Type B pancreatic cell (in vitro differentiated cells): Measurements from ENCODE around the gene AGT. TPM values are rescaled to one million over a fixed set of nuclear protein-coding genes. Genes with fewer than 3 reads are reported as not detected.

Experiments used
- DNase-seq: peaks from one replicate; pipeline ENCODE4 v3.0.0; 2021; ENCODE audit warnings: mixed read lengths; ENCODE audit not compliant: unreplicated experiment; ENCODE audit errors: extremely low spot score
- H3K27ac Mint-ChIP-seq: 2 replicates; pipeline ENCODE4 v1.8.0; 2021; ENCODE audit warnings: mild to moderate bottlenecking, mixed read lengths
- H3K27me3 Mint-ChIP-seq: 2 replicates; pipeline ENCODE4 v1.8.0; 2021; ENCODE audit warnings: mixed read lengths
- H3K36me3 Mint-ChIP-seq: 2 replicates; pipeline ENCODE4 v1.8.0; 2021; ENCODE audit warnings: mixed read lengths
- H3K4me1 Mint-ChIP-seq: one replicate; pipeline ENCODE4 v1.8.0; 2021; ENCODE audit warnings: mixed read lengths; ENCODE audit not compliant: unreplicated experiment
- H3K4me3 Mint-ChIP-seq: 2 replicates; pipeline ENCODE4 v1.8.0; 2021; ENCODE audit warnings: mild to moderate bottlenecking, mixed read lengths
- H3K9me3 Mint-ChIP-seq: 2 replicates; pipeline ENCODE4 v1.8.0; 2021; ENCODE audit warnings: mixed read lengths
- long read RNA-seq: library from polyadenylated mRNA; unstranded; transcript quantifications from one replicate; pipeline ENCODE4 v2.0.0, GENCODE V29; 2020
- total RNA-seq: library from RNA; stranded (reverse); gene quantifications from 2 replicates; pipeline ENCODE4 v1.2.1, GENCODE V29; 2021; ENCODE audit warnings: low replicate concordance
- TF ChIP-seq, protein P1 (sequence below): fragments of 200-600 bp; sonication (generic); conservative IDR thresholded peaks from 2 replicates; pipeline ENCODE4 v1.5.0; 2021; ENCODE audit warnings: antibody characterized with exemption, mild to moderate bottlenecking

The AGT gene
- 125 and 163 TPM in 2 replicates for total RNA-seq
- long read RNA-seq, transcript AGT-201 (5 exons, 2,291 nt), result major isoform, 1,289 of 1,363 reads
- long read RNA-seq, partial matches to known transcripts, result 61 of 1,363 reads
- long read RNA-seq, other reads (novel, unspliced or antisense), result 13 of 1,363 reads

DNA sequence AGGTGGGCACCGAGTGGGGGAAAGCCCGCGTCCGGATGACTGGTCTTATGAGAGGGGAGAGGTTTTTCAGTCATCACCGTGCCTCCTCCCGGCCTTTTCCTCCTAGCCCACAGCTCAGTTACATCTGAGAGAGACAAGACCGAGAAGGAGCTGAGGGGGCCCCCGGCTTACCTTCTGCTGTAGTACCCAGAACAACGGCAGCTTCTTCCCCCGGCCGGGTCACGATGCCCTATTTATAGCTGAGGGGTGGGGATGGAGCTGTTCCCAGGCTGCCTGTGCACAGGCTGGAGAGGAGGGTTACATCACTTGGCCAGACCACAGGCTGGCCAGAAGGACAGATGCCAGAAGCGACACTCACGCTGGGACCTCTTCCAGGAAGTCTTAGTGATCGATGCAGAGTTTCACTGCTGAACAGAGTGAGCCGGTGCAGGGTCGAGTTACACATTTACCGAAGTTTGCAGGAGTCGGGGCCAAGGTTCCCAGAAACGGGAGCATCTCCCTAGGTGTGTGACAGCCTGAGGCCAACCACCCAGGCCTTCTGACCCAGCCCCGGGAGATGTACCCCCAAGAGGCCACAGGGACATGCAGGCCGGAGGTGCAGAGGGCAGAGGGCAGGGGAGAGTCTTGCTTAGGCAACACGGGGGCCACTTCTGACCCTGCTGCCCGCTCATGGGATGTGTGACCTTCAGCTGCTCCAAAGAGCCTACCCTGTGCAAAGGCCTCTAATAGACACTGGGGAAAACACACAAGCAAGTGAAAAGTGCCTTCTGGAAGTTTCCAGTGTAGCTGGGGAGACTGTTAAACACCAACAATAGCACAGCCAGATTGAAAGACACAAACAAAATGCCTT, at the start of gene AGT:
TSS of gene AGT (minus strand) at position 208 of the 850 bp plus-strand sequence. CDS start 3,299 bp downstream, outside the sequence.
- Mint-ChIP-seq H3K27ac (peak within 1 kb of the TSS; percentile 7), H3K4me3 (peak within 1 kb of the TSS; percentile 66)

DNA sequence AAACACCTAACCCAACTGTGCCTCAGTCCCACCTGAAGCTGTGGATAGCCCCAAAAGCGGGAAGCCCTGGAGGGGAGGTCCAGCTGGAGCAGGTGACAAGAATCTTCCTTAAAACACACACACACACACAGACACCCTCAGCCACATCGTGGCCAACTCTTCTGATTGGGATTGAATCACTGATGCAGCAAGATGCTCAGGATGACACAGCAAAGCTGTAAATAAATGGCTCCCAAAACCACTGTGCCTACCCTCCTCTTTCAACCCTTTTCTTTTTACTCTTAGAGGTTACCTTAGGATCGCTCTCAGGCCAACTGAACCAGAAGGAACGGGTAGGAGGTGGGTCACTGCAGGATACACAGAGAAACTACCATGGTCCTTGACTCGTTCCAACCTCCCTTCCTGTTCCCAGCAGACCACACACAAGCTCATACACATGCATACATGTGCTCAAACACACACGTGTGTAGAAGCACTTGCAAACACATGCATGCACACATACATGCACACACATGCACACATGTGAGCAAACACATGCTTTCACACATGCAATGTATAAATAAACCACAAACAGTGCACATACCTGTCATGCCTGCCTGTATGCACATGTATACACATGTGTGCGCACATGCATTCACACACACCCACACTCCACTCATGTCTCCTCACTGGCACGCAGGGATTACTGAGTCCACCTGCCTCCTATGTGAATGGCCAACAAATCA, 47.7 kb upstream of the AGT start:
- no peaks in the 10 kb centered on the region for H3K36me3 Mint-ChIP-seq
- peaks cover 23% of the 10 kb centered on the region for H3K4me1 Mint-ChIP-seq
- H3K27ac Mint-ChIP-seq, result no peak overlapping the region
- peaks cover 10% of the 10 kb centered on the region for H3K9me3 Mint-ChIP-seq
- DNase-seq, result no peak
- H3K27me3 Mint-ChIP-seq, result peaks cover 7% of the 10 kb centered on the region
- no peak overlapping the region for H3K4me3 Mint-ChIP-seq
- TF ChIP-seq, protein P1, sequence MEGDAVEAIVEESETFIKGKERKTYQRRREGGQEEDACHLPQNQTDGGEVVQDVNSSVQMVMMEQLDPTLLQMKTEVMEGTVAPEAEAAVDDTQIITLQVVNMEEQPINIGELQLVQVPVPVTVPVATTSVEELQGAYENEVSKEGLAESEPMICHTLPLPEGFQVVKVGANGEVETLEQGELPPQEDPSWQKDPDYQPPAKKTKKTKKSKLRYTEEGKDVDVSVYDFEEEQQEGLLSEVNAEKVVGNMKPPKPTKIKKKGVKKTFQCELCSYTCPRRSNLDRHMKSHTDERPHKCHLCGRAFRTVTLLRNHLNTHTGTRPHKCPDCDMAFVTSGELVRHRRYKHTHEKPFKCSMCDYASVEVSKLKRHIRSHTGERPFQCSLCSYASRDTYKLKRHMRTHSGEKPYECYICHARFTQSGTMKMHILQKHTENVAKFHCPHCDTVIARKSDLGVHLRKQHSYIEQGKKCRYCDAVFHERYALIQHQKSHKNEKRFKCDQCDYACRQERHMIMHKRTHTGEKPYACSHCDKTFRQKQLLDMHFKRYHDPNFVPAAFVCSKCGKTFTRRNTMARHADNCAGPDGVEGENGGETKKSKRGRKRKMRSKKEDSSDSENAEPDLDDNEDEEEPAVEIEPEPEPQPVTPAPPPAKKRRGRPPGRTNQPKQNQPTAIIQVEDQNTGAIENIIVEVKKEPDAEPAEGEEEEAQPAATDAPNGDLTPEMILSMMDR, result no peak

More for the DNA sequence above, at the start of gene AGT:
- TF ChIP-seq, protein P1, result no peak
- DNase-seq, result no peak
- H3K4me1 Mint-ChIP-seq, result peaks cover 20% of the 10 kb centered on the region
- no peaks in the 10 kb centered on the region for H3K36me3 Mint-ChIP-seq
- H3K9me3 Mint-ChIP-seq, result no peaks in the 10 kb centered on the region
- no peaks in the 10 kb centered on the region for H3K27me3 Mint-ChIP-seq

DNA sequence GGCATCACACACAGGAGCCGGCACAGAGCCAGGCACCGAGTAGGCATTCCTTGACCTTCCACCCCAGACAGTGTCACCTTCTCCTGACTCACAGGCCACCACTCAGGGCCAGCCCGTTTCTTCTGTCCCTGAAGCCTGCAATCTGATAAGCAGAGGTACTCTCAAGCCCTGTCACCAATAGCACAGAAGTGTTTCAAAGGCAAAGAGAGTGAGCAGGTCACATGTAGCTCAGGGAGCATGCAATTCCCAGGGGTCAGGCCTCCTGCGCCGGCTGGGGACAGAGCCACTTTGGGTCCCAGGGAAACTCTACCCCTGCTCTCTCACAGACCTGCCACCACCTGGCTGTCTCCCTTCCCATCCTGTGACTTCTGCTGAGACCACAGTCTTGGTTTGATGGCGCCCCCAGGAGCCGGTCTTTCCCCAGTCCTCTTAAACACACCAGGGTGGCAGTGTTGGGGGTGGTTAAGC, 46.5 kb upstream of the AGT start:
- peaks cover 7% of the 10 kb centered on the region for H3K27me3 Mint-ChIP-seq
- H3K4me3 Mint-ChIP-seq, result no peak overlapping the region
- DNase-seq, result no peak
- peaks cover 23% of the 10 kb centered on the region for H3K4me1 Mint-ChIP-seq
- peaks cover 10% of the 10 kb centered on the region for H3K9me3 Mint-ChIP-seq
- no peaks in the 10 kb centered on the region for H3K36me3 Mint-ChIP-seq
- TF ChIP-seq, protein P1, result no peak
- no peak overlapping the region for H3K27ac Mint-ChIP-seq

- Mint-ChIP-seq H3K4me1 (peaks cover 23% of the 10 kb centered on the region), H3K36me3 (no peaks in the 10 kb centered on the region), H3K4me3 (no peak overlapping the region), H3K27me3 (peaks cover 5% of the 10 kb centered on the region), H3K27ac (no peak overlapping the region), H3K9me3 (peaks cover 5% of the 10 kb centered on the region)
- TF ChIP-seq, protein P1, result no peak
- DNase-seq, result no peak
Observed at GRCh38 chr1:230759369-230760065, 45.6 kb upstream of the AGT start.

GRCh38 chr1:230758709-230759368, 44.9 kb upstream of the AGT start:
- H3K9me3 Mint-ChIP-seq, result no peaks in the 10 kb centered on the region
- peaks cover 23% of the 10 kb centered on the region for H3K4me1 Mint-ChIP-seq
- H3K27ac Mint-ChIP-seq, result peak overlapping the region; percentile 5
- TF ChIP-seq, protein P1, result no peak
- DNase-seq, result no peak
- H3K4me3 Mint-ChIP-seq, result peak overlapping the region; percentile 32
- H3K36me3 Mint-ChIP-seq, result no peaks in the 10 kb centered on the region
- peaks cover 5% of the 10 kb centered on the region for H3K27me3 Mint-ChIP-seq
